Fibroblast of lung (primary cell): ENCODE results near the gene RASSF7. TPM values are rescaled to one million over a fixed set of nuclear protein-coding genes. Genes with fewer than 3 reads are reported as not detected.

Experiments used
- DNase-seq, 2 donors: peaks; one replicate each; pipeline versions ENCODE4 v3.0.0 to v3.0.0-alpha.2; 2010; ENCODE audit warnings: low read depth in 2 of 2
- H2AFZ ChIP-seq: 2 replicates; pipeline ENCODE4 v1.5.1; 2012; ENCODE audit warnings: low read length, control low read depth, inconsistent platforms
- H3K27ac ChIP-seq: 2 replicates; pipeline ENCODE4 v1.5.1; 2011; ENCODE audit warnings: low read length, control low read depth; ENCODE audit not compliant: insufficient read depth
- H3K27me3 ChIP-seq: 2 replicates; pipeline ENCODE4 v1.5.1; 2011; ENCODE audit warnings: mild to moderate bottlenecking, low read length; ENCODE audit not compliant: control insufficient read depth, insufficient read depth
- H3K36me3 ChIP-seq: 2 replicates; pipeline ENCODE4 v1.5.1; 2011; ENCODE audit warnings: low read length; ENCODE audit not compliant: control insufficient read depth, insufficient read depth
- H3K4me1 ChIP-seq: 2 replicates; pipeline ENCODE4 v1.5.1; 2011; ENCODE audit warnings: low read length; ENCODE audit not compliant: control insufficient read depth, insufficient read depth; ENCODE audit errors: extremely low read depth
- H3K4me2 ChIP-seq: 2 replicates; pipeline ENCODE4 v1.5.1; 2011; ENCODE audit warnings: low read length, control low read depth; ENCODE audit not compliant: insufficient read depth; ENCODE audit errors: extremely low read depth
- H3K4me3 ChIP-seq, 4 experiments: fragments of 200-600 bp in 1 of 4; sonication (generic) in 1 of 4; replicated peaks in 1 of 4; 2 replicates each; pipeline ENCODE4 v1.5.1; 2011 to 2016; ENCODE audit warnings: low read length in 4 of 4, low read depth in 3 of 4, mild to moderate bottlenecking in 3 of 4, control low read depth in 2 of 4, inconsistent platforms in 1 of 4, mixed read lengths in 1 of 4; ENCODE audit not compliant: insufficient read depth in 1 of 4; ENCODE audit errors: control extremely low read depth in 1 of 4
- H3K79me2 ChIP-seq: 2 replicates; pipeline ENCODE4 v1.5.1; 2012; ENCODE audit warnings: mild to moderate bottlenecking, low read length, inconsistent platforms; ENCODE audit not compliant: control insufficient read depth, insufficient read depth
- H3K9ac ChIP-seq: 2 replicates; pipeline ENCODE4 v1.5.1; 2011; ENCODE audit warnings: mild to moderate bottlenecking, low read length, control low read depth; ENCODE audit not compliant: insufficient read depth
- H3K9me3 ChIP-seq: 2 replicates; pipeline ENCODE4 v1.5.1; 2012; ENCODE audit warnings: low read depth, low read length; ENCODE audit not compliant: control insufficient read depth, insufficient read depth
- H4K20me1 ChIP-seq: 2 replicates; pipeline ENCODE4 v1.5.1; 2011; ENCODE audit warnings: low read length; ENCODE audit not compliant: control insufficient read depth, insufficient read depth; ENCODE audit errors: extremely low read depth
- EZH2 ChIP-seq: IDR thresholded peaks from 2 replicates; pipeline ENCODE4 v1.5.1; 2012; ENCODE audit warnings: low read length, control low read depth, mild to moderate bottlenecking; ENCODE audit errors: missing control alignments
- polyA plus RNA-seq, 2 donors: library from polyadenylated mRNA; depleted of rRNA in 1 of 2; stranded (reverse) in 1 of 2; unstranded in 1 of 2; fragments of >200 nt; gene quantifications; 2 replicates each; pipeline ENCODE4 v1.2.1, GENCODE V29; 2011 to 2012; ENCODE audit warnings: missing spikeins in 1 of 2
- total RNA-seq: library from RNA; depleted of rRNA; stranded (reverse); fragments of >200 nt; gene quantifications from 2 replicates; pipeline ENCODE4 v1.2.1, GENCODE V29; 2014
- TF ChIP-seq, protein P1 (sequence below), 2 donors: IDR thresholded peaks in 1 of 2; conservative IDR thresholded peaks in 1 of 2; 1 replicate in 1 of 2; 2 replicates in 1 of 2; pipeline ENCODE4 v1.5.1; 2011 to 2012; ENCODE audit warnings: low read length in 2 of 2, control low read depth in 1 of 2, inconsistent platforms in 1 of 2, low read depth in 1 of 2, mild to moderate bottlenecking in 1 of 2

Gene RASSF7
- total and polyA plus RNA-seq, 2 donors (not counting 1 experiment from before 2014, with no cell fraction given): 1.6 to 2.8 TPM

- Histone ChIP-seq H3K9me3 (no peaks in the 10 kb centered on the region), H3K27me3 (no peaks in the 10 kb centered on the region), H3K36me3 (peaks cover 35% of the 10 kb centered on the region), H3K9ac (no peak overlapping the region), H3K79me2 (peaks cover 25% of the 10 kb centered on the region), H3K4me2 (no peak overlapping the region), H4K20me1 (no peaks in the 10 kb centered on the region), H3K4me3 (no peak overlapping the region), H3K4me1 (peaks cover 2% of the 10 kb centered on the region), H3K27ac (no peak overlapping the region), H2AFZ (no peak overlapping the region)
- TF ChIP-seq, protein P1, sequence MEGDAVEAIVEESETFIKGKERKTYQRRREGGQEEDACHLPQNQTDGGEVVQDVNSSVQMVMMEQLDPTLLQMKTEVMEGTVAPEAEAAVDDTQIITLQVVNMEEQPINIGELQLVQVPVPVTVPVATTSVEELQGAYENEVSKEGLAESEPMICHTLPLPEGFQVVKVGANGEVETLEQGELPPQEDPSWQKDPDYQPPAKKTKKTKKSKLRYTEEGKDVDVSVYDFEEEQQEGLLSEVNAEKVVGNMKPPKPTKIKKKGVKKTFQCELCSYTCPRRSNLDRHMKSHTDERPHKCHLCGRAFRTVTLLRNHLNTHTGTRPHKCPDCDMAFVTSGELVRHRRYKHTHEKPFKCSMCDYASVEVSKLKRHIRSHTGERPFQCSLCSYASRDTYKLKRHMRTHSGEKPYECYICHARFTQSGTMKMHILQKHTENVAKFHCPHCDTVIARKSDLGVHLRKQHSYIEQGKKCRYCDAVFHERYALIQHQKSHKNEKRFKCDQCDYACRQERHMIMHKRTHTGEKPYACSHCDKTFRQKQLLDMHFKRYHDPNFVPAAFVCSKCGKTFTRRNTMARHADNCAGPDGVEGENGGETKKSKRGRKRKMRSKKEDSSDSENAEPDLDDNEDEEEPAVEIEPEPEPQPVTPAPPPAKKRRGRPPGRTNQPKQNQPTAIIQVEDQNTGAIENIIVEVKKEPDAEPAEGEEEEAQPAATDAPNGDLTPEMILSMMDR (conservative IDR thresholded peaks at IDR 0.05 in 1 of 2, IDR thresholded peaks at IDR 0.05 in 1 of 2; ENCODE audit: low read depth in 1 of 2, low read length in 2 of 2): no peak
- no peak for TF ChIP-seq EZH2
- DNase-seq: no peak
Measured at GRCh38 chr11:592501-592900, 31.7 kb downstream of the RASSF7 start.

DNA sequence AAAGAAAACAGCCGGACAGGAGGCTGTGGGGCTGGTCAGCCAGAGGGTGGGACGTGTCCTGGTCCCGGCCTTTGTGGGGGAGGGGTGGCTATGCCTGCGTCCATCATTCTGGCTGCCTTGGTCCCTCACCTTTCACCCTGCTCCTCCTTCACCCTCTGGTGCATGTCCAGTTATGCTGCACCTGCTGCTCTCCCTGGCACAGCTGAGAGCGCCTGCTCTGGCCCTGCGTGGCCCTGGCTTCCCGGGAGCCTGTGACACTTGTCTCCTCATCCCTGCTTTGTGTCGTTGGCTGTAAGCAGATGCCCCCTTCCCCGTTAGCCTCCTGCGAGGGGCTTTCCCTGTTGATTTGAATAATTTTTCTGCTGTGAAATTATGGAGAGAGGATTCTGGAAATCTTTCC, 32.1 kb downstream of the RASSF7 start:
- DNase-seq: no peak
- peaks cover 25% of the 10 kb centered on the region for H3K79me2 ChIP-seq

DNA sequence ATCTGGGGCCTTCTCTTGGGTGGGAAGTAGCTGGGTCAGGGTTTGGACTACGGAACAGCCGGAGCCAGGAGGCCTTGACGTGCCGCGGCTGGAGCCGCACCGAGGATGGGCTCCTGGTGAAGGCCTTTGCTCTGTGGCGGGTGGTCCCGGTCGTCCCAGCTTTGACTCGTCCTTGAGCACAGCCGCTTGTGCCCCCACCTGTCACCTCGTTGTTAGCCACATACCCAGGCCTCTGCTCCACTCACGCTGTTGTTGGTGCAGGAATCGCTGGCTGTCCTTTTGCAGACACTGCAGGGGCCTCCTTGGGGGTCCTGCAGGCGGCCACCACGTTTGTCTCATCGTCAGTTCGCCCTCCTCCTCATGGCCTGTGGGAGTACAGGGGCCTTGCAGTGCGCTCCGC, 32.6 kb downstream of the RASSF7 start:
- Histone ChIP-seq H3K4me3 (no peak overlapping the region), H3K79me2 (peaks cover 25% of the 10 kb centered on the region), H2AFZ (no peak overlapping the region), H3K4me1 (no peaks in the 10 kb centered on the region), H3K9me3 (no peaks in the 10 kb centered on the region), H4K20me1 (no peaks in the 10 kb centered on the region), H3K36me3 (peaks cover 37% of the 10 kb centered on the region), H3K9ac (no peak overlapping the region), H3K27ac (no peak overlapping the region), H3K4me2 (no peak overlapping the region), H3K27me3 (no peaks in the 10 kb centered on the region)
- TF ChIP-seq EZH2: no peak
- TF ChIP-seq, protein P1 (conservative IDR thresholded peaks at IDR 0.05 in 1 of 2, IDR thresholded peaks at IDR 0.05 in 1 of 2; ENCODE audit: low read depth in 1 of 2, low read length in 2 of 2): no peak
- DNase-seq: no peak

More for the DNA sequence above, 32.1 kb downstream of the RASSF7 start:
- Histone ChIP-seq H3K9me3 (no peaks in the 10 kb centered on the region), H3K4me2 (no peak overlapping the region), H3K4me1 (no peaks in the 10 kb centered on the region), H3K36me3 (peaks cover 36% of the 10 kb centered on the region), H3K4me3 (no peak overlapping the region), H4K20me1 (no peaks in the 10 kb centered on the region), H2AFZ (no peak overlapping the region), H3K9ac (no peak overlapping the region), H3K27ac (no peak overlapping the region), H3K27me3 (no peaks in the 10 kb centered on the region)
- TF ChIP-seq, protein P1 (conservative IDR thresholded peaks at IDR 0.05 in 1 of 2, IDR thresholded peaks at IDR 0.05 in 1 of 2; ENCODE audit: low read depth in 1 of 2, low read length in 2 of 2): no peak
- TF ChIP-seq EZH2: no peak
